ENCODE measurements around the gene GSTM4.
"Not testable (repeated sequence)": the region's sequence is repeated elsewhere in the genome, so short reads cannot be mapped to it uniquely, and the experiment has no call there.

The GSTM4 gene

DNA sequence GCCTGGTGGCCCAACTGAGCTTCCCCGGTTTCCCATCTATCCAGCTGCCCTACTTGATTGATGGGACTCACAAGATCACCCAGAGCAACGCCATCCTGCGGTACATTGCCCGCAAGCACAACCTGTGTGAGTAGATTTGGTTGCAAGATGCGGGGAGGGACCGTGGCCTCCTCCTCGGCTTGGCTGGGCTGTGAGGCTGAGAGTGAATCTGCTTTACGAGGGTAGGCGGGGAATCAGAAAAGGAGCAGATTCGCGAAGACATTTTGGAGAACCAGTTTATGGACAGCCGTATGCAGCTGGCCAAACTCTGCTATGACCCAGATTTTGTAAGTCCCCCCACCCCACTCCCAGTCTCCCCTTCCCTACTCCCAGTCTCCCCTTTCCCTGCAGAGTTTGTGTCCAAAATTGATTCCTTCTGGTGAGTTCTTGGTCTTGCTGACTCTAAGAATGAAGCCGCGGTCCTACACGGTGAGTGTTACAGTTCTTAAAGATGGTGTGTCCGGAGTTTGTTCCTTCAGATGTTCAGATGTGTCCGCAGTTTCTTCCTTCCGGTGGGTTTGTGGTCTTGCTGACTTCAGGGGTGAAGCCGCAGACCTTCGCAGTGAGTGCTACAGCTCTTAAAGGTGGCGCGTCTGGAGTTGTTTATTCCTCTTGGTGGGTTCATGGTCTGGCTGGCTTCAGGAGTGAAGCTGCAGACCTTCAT lies 13.5 kb downstream of the GSTM4 start:
- no peak for DNase-seq

DNA sequence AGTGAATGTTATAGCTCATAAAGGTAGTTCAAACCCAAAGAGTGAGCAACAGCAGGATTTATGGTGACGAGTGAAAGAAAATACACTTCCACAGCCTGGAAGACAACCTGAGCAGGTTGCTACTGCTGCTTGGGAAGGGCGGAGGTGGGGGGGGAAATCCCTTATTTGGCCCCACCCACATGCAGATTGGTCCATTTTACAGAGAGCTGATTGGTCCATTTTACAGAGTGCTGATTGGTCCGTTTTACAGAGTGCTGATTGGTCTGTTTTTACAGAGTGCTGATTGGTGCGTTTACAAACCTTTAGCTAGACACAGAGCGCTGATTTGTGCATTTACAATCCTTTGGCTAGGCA lies 14.0 kb downstream of the GSTM4 start:
- DNase-seq, result not testable (repeated sequence)

DNA sequence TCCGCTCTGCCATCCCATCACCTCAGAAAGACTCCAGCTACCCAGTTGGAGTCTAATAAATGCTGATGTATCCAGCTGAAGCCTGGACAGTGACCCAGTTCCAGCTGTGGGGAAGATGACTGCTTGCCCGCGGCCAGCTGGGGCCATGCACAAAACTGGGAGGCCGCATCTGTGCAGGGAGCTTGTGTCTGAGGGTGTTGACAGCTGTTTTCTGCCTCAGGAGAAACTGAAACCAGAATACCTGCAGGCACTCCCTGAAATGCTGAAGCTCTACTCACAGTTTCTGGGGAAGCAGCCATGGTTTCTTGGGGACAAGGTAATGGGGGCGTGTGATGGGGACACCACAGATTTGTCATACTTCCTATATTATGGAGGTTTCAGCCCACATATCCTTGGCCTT lies 15.2 kb downstream of the GSTM4 start:
- DNase-seq, result no peak

DNA sequence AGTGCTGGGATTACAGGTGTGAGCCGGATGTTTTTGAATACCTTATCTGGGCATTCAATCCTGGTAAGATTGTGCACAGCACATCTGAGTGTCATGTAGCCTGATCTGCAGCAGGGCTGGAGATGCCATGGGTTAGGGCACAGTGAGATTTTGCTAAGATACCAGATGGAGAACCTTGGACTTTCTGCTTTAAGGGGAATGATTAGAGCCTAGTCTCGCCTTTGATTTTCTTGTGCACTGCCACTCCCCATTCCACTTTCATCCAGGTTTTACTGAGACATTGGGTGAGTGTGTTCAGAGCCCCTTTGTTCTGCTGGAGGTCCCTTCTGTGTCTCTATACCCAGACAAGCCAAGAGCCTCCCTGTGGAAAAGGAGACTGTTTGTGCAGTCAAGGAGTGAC lies 18.0 kb downstream of the GSTM4 start:
- not testable (repeated sequence) for DNase-seq

DNA sequence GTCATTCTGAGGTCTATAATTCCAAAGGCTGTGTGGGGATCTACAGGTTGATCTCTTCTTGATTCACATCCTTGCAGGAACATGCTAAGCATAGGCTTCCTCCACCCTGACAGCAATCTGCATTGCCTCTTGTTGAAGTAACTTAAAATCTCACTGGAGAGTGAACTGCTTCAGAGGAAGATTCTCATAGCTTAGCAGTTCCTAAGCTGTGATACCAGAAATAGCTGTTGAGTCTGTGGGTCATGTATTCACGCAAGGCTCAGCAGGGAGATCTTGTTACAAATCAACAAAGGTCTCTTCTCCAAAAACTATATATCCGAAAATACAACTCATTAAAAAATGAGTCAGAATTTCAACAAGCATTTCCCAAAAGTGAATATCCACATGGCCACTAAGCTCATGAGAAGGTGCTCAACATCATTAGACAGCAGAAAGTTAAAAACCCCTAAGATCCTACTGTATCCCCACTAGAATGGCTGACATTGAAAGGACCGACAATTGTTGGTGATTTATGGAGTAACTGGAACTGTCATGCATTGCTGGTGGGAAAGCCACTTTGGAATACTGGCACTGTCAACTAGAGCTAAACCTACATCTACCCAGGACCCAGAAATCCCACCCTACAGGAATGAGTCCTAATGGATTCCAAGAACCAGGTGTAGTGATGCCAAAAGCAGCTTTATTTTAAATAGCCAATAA lies 20.9 kb downstream of the GSTM4 start:
- not testable (repeated sequence) for DNase-seq

DNA sequence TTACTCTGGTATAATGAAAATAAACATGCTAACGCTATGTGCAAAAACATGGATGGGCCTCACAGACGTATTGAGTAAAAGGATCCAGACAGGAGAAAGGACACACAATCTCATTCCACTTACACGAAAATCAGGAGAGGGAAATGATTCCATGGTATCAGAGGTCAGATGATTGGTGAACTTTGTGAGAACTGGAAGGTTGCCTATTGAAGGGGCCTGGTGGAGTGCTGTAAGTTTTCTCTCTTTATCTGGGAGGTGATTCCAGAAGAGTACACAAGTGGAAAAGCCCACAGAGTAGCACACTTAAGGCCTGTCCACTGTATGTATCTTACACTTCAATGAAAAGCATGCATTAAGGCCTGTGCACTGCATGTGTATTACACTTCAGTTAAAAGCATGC lies 21.6 kb downstream of the GSTM4 start:
- DNase-seq, result no peak

DNA sequence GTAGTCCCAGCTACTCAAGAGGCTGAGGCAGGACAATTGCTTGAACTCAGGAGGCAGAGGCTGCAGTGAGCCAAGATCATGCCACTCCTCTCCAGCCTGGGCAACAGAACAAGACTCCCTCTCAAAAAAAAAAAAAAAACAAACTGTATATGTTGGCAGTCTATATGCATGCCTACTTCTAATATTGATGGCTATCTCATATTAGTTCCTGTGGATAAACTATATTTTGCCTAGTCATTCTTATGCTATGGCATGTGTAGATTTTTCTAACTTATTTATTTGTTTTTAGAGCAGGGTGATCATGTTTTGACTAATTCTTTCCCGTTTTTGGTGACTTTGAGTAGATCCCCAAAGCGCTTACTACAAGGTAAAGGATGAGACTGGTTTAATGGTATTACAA lies 22.7 kb downstream of the GSTM4 start:
- DNase-seq, result not testable (repeated sequence)

DNA sequence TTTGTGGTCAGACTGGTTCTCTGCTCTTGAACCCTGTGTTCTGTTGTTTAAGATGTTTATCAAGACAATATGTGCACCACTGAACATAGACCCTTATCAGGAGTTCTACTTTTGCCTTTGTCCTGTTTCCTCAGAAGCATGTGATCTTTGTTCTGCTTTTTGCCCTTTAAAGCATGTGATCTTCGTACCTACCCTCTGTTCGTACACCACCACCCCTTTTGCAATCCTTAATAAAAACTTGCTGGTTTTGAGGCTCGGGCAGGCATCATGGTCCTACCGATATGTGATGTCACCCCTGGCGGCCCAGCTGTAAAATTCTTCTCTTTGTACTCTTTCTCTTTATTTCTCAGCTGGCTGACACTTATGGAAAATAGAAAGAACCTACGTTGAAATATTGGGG lies 28.9 kb downstream of the GSTM4 start:
- not testable (repeated sequence) for DNase-seq

DNA sequence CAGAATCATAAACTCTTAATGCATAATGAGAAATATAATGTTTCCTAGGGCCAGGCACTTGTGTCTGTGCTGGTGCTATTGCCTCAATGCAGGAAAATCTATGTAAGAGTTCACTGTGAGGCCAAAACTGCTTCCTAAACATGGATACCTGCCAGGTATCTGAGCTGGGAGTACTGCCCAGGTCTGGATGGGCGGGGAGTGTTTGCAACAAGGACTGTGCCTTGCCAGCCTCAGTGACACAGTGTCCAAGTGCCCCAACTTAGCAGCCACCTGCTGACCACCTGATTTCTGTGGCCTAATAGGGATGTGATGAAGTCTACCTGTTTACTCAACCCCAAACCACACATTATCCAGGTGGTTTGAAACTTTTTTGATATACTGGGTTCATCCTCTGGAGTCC lies 29.5 kb downstream of the GSTM4 start:
- DNase-seq, result not testable (repeated sequence)

DNA sequence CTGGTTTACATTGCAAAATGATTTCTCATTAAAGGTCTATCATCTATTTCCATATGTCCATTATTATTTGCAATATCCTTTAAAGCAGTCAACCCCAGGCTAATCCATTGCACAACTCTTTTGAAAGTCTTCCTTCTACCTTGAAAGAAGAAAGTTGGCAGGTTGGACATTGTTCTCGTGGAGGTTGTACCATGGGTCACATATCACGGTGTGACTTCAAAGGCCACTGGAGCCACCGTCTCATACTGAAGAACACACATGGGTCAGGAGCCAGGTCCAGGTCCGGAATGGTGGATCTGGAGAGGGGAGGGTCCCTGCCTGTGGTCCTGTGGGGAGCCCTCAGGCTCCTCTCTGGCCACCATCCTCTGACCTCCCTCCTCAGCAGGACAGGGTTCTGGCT lies 30.0 kb downstream of the GSTM4 start:
- DNase-seq, result not testable (repeated sequence)

DNA sequence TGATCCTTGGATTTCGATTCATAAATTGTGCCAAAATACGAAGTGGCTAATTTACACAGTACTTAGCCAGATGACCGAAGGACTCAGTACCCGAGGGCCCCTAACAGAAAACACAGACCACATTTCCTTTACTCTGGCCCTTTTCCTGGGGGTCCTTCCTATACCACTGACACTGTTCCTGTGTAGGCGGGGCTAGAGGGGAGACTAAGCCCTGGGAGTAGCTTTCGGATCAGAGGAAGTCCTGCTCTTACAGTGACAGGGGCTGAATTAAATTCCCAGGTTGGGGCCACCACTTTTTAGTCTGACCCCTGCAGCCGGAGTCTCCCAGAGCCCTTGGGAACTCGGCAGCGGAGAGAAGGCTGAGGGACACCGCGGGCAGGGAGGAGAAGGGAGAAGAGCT lies 31.2 kb downstream of the GSTM4 start:
- DNase-seq, result not testable (repeated sequence)

DNA sequence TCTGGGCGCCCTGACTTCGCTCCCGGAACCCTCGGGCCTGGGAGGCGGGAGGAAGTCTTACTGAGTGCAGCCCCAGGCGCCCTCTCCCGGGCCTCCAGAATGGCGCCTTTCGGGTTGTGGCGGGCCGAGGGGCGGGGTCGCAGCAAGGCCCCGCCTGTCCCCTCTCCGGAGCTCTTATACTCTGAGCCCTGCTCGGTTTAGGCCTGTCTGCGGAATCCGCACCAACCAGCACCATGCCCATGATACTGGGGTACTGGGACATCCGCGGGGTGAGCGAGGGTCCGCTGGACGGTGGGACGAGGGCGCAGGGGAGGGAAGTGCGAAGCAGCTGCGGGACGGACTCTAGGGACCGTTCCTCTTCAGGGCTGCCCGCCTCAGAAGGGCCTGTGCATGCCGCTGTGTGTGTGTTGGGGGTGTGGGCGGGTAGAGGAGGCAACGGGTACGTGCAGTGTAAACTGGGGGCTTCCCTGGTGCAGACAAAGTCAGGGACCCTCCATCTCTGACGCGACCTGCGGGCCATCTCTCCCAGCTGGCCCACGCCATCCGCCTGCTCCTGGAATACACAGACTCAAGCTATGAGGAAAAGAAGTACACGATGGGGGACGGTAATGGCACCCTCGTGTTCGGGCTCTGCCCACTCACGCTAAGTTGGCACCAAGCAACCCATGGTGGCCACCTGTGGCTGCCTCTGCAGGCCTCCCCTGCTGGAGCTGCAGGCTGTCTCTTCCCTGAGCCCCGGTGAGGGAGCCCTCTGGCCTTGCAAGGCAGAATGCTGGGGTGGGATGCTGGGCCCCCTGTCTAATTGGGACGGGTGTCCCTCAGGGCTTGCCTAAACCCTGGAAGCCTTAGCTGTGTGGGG lies 32.0 kb downstream of the GSTM4 start, which contains the start of gene GSTM1:
Gene GSTM1, plus strand, starts transcription at position 177 of the 859 bp plus-strand sequence. Its CDS starts 57 bp downstream, at position 234.
- peak; percentile 40 for DNase-seq

DNA sequence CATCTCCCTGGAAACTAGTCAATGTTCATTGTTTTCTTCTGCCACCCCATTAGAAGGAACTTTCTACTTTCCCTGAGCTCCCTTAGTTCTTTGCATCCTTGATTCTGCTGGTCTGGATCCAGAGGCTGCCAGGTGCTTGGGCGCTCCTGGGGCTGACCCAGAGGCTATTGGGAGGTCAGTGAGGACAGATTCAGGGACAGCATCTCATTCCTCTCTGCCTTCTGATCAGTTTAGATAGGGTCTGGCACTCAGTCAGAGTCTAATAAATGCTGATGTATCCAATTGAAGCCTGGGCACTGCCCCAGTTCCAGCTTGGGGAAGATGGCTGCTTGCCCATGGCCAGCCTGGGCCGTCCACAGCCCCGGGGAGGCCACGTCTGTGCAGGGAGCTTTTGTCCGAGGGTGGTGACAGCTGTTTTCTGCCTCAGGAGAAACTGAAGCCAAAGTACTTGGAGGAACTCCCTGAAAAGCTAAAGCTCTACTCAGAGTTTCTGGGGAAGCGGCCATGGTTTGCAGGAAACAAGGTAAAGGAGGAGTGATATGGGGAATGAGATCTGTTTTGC lies 34.0 kb downstream of the GSTM4 start:
- DNase-seq, result no peak

DNA sequence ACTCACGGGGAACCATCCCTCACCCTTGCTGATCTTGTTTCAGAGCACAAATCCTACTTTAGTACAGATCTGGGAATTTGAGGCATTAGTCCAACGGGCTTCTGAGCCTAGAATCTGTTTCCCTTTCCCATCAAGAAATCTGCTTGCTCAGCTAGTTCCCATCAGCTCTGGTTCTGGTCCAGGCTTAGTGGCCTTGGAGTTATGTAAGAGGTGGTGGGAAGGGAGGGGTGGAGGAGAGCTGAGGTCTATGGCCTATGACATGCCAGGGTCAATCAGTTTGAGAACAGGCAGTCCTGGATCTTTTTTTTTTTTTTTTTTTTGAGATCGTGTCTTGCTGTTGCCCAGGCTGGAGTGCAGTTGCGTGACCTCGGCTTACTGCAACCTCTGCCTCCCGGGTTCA lies 35.9 kb downstream of the GSTM4 start:
- DNase-seq, result no peak

DNA sequence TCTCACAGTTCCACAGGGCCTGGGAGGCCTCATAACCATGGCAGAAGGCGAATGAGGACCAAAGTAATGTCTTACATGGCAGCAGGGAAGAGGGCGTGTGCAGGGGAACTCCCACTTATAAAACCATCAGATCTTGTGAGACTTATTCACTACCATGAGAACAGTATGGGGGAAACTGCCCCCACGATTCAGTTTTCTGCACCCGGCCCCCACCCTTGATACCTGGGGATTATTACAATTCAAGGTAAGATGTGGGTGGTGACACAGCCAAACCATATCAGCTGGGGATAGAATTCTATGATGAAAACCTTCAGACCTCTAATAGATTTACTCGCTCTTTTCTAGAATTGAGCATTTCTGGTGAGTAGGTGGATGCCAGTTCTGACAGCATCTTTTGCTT lies 38.5 kb downstream of the GSTM4 start:
- not testable (repeated sequence) for DNase-seq

DNA sequence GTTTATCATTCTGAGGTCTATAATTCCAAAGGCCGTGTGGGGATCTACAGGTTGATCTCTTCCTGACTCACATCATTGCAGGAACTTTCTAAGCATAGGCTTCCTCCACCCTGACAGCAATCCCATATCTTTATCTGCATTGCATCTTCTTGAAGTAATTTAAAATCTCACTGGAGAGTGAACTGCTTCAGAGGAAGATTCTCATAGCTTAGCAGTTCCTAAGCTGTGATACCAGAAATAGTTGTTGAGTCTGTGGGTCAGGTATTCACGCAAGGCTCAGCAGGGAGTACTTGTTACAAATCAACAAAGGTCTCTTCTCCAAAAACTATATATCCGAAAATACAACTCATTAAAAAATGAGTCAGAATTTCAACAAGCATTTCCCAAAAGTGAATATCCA lies 39.2 kb downstream of the GSTM4 start:
- DNase-seq, result not testable (repeated sequence)

DNA sequence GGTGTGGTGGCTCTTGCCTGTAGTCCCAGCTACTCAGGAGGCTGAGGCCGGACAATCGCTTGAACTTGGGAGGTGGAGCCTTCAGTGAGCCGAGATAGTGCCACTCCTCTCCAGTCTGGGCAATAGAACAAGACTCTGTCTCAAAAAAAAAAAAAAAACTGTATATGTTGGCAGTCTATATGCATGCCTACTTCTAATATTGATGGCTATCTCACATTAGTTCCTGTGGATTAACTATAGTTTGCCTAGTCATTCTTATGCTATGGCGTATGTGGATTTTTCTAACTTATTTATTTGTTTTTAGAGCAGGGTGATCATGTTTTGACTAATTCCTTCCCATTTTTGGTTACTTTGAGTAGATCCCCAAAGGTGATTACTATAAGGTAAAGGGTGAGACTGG lies 41.2 kb downstream of the GSTM4 start:
- no peak for DNase-seq

DNA sequence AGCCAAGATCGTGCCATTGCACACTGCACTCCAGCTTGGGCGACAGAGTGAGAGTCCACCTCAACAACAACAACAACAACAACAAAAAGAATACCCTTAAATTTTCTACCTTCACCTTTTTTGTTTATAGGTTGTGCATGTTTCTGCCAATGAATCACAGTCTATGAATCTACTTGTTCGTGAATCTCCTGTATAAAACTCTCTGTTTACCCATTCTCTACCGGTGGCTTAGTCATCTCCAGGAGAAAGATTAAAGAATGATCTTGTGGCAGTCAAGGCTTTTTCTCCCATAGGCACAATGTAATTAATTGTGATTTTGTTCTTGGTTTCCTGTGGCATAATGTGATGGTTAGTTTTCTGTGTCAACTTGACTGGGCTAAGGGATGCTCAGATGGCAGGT lies 42.0 kb downstream of the GSTM4 start:
- not testable (repeated sequence) for DNase-seq

DNA sequence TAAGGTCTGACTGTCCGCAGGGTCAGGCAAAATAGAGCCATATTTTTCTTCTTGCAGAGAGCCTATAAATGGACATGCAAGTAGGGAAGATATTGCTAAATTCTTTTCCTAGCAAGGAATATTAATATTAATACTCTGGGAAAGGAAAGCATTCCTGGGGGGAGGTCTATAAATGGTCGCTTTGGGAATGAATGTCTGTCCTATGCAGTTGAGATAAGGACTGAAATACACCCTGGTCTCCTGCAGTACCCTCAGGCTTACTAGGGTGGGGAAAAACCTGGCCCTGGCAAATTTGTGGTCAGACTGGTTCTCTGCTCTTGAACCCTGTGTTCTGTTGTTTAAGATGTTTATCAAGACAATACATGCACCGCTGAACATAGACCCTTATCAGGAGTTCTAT lies 47.0 kb downstream of the GSTM4 start:
- DNase-seq, result not testable (repeated sequence)

DNA sequence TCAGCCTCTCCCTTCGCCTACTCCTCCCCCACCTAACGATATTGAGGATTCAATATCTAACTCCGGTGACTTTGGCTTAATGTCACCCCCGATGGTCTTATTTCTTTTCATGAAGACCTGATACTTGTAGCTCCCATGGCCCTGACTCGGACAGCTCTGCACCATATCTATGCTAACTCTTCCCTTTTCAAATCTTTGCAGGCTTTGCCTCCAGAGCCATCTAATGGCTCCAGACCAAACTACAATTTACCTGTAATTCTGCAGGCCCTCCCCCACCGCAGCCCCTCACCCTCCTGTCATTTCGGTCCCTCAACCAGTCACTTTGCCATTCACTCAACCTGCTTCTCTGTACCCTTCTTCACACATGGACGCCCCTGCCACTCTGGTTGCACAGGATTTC lies 48.3 kb downstream of the GSTM4 start:
- no peak for DNase-seq

DNA sequence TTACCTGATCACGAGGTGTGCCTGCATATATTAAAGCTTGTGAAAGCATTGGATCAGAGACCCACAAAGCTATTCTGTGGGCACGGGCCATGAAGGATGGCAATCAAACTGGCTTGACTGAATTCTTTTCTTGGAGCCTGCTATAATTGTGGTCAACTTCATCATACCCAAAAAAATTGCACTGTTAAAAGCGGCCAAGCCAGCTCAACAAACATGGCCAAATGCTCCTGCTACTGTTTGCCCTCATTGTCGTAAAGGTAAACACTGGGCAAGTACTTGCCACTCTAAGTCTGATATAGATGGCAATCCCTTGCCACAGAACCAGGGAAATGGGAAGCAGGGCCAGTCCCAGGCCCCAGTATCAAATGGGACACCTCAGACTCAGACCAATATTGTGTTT lies 49.5 kb downstream of the GSTM4 start:
- DNase-seq, result no peak

DNA sequence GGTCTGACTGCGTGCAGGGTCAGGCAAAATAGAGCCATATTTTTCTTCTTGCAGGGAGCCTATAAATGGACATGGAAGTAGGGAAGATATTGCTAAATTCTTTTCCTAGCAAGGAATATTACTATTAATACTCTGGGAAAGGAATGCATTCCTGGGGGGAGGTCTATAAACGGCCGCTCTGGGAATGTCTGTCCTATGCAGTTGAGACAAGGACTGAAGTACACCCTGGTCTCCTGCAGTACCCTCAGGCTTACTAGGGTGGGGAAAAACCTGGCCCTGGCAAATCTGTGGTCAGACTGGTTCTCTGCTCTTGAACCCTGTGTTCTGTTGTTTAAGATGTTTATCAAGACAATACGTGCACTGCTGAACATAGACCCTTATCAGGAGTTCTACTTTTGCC lies 53.0 kb downstream of the GSTM4 start:
- not testable (repeated sequence) for DNase-seq

DNA sequence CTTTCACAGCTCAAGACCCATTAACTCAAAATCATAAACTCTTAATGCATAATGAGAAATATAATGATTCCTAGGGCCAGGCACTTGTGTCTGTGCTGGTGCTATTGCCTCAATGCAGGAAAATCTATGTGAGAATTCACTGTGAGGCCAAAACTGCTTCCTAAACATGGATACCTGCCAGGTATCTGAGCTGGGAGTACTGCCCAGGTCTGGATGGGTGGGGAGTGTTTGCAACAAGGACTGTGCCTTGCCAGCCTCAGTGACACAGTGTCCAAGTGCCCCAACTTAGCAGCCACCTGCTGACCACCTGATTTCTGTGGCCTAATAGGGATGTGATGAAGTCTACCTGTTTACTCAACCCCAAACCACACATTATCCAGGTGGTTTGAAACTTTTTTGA lies 53.9 kb downstream of the GSTM4 start:
- DNase-seq, result not testable (repeated sequence)

All from DMS79 (cell line).